Umbilical cord (tissue), 2 donors: ENCODE measurements around the gene MZB1. TPM values are rescaled to one million over a fixed set of nuclear protein-coding genes. Genes with fewer than 3 reads are reported as not detected.

Source experiments
- DNase-seq: peaks from one replicate; pipeline ENCODE4 v3.0.0-alpha.2; 2015; ENCODE audit warnings: low spot score
- total RNA-seq: library from RNA; depleted of rRNA; stranded (reverse); fragments of >200 nt; gene quantifications from one replicate; pipeline ENCODE4 v1.2.3, GENCODE V29; 2014; ENCODE audit warnings: low replicate concordance; ENCODE audit not compliant: insufficient read depth

Gene MZB1
- total RNA-seq, 1 donor from 2014 or later: 1.2 TPM

- DNase-seq: no peak
Measured at GRCh38 chr5:139340051-139340450, 49.7 kb downstream of the MZB1 start.

Other genes starting within 250 kb of the MZB1 start
- 48.9 TPM for gene SIL1, start 191.5 kb downstream of the MZB1 start, total RNA-seq
- gene MATR3, start 96.2 kb downstream of the MZB1 start, total RNA-seq: 250 TPM
- gene PAIP2, start 48.1 kb downstream of the MZB1 start, total RNA-seq: 80.4 TPM
- not detected for gene SLC23A1, start 6.6 kb downstream of the MZB1 start, total RNA-seq
- gene PROB1, start 5.2 kb upstream of the MZB1 start, total RNA-seq: 2.4 TPM
- gene SPATA24, start 14.2 kb upstream of the MZB1 start, total RNA-seq: 7.2 TPM
- gene DNAJC18, start 49.6 kb upstream of the MZB1 start, total RNA-seq: 21.2 TPM
- not detected for gene ECSCR, start 72.8 kb upstream of the MZB1 start, total RNA-seq
- gene SMIM33, start 81.1 kb upstream of the MZB1 start, total RNA-seq: 0.72 TPM
- 26.2 TPM for gene STING1, start 92.8 kb upstream of the MZB1 start, total RNA-seq
- 109 TPM for gene UBE2D2, start 171.4 kb upstream of the MZB1 start, total RNA-seq